CD4-positive, CD25-positive, alpha-beta regulatory T cell (primary cell): ENCODE measurements around the gene ZNF283. TPM values are rescaled to one million over a fixed set of nuclear protein-coding genes. Genes with fewer than 3 reads are reported as not detected.

Source experiments
- ATAC-seq, 2 donors: fragments of 150-1000 bp; cut with Tn5 transposase; one replicate each; pipeline ENCODE4 v1.10.0; 2021; ENCODE audit warnings: low read depth in 2 of 2, moderate number of reproducible peaks in 2 of 2, moderate library complexity in 1 of 2
- DNase-seq, 3 donors: peaks; one replicate each; pipeline versions ENCODE4 v3.0.0 to v3.0.0-alpha.2; 2012 to 2022; ENCODE audit warnings: mixed read lengths in 1 of 3
- H3K27ac ChIP-seq: one replicate; pipeline ENCODE4 v1.7.0; 2013; ENCODE audit warnings: mild to moderate bottlenecking, low read length; ENCODE audit not compliant: insufficient read depth, poor library complexity, severe bottlenecking
- H3K27me3 ChIP-seq: one replicate; pipeline ENCODE4 v1.7.0; 2013; ENCODE audit warnings: low read length; ENCODE audit not compliant: control insufficient read depth, insufficient read depth
- H3K36me3 ChIP-seq: one replicate; pipeline ENCODE4 v1.7.0; 2013; ENCODE audit warnings: mild to moderate bottlenecking, low read length, moderate library complexity; ENCODE audit not compliant: control insufficient read depth, insufficient read depth
- H3K4me1 ChIP-seq: 2 replicates; pipeline ENCODE4 v1.7.0; 2013; ENCODE audit warnings: mild to moderate bottlenecking, low read length; ENCODE audit not compliant: insufficient read depth, control insufficient read depth, poor library complexity, severe bottlenecking
- H3K4me3 ChIP-seq: one replicate; pipeline ENCODE4 v1.7.0; 2013; ENCODE audit warnings: low read depth, mild to moderate bottlenecking, low read length, moderate library complexity
- H3K9me3 ChIP-seq, 2 experiments: 1 replicate in 1 of 2; 2 replicates in 1 of 2; pipeline ENCODE4 v1.7.0; 2013; ENCODE audit warnings: low read length in 2 of 2, mild to moderate bottlenecking in 1 of 2, moderate library complexity in 1 of 2; ENCODE audit not compliant: control insufficient read depth in 2 of 2
- H3K27ac Mint-ChIP-seq, 3 donors: one replicate each; pipeline ENCODE4 v1.8.0; 2020 to 2022; ENCODE audit warnings: mild to moderate bottlenecking in 3 of 3, mixed read lengths in 3 of 3, moderate library complexity in 2 of 3
- H3K27me3 Mint-ChIP-seq: one replicate; pipeline ENCODE4 v1.8.0; 2022; ENCODE audit warnings: mild to moderate bottlenecking, mixed read lengths
- H3K36me3 Mint-ChIP-seq: one replicate; pipeline ENCODE4 v1.8.0; 2020; ENCODE audit warnings: mixed read lengths
- H3K4me1 Mint-ChIP-seq, 4 donors: one replicate each; pipeline ENCODE4 v1.8.0; 2020 to 2022; ENCODE audit warnings: mixed read lengths in 4 of 4, mild to moderate bottlenecking in 1 of 4
- H3K4me3 Mint-ChIP-seq, 4 donors: one replicate each; pipeline ENCODE4 v1.8.0; 2020 to 2022; ENCODE audit warnings: mild to moderate bottlenecking in 4 of 4, mixed read lengths in 4 of 4, moderate library complexity in 3 of 4
- H3K9me3 Mint-ChIP-seq, 7 donors: one replicate each; pipeline ENCODE4 v1.8.0; 2020 to 2022; ENCODE audit warnings: mixed read lengths in 7 of 7, mild to moderate bottlenecking in 3 of 7, moderate library complexity in 2 of 7
- polyA plus RNA-seq, 4 donors: library from polyadenylated mRNA; unstranded; fragments of 300-500 nt; fragmentation: Illumina TruSeq; gene quantifications; one replicate each; pipeline ENCODE4 v1.2.3, GENCODE V29; 2021
- total RNA-seq: library from RNA; stranded (reverse); gene quantifications from one replicate; pipeline ENCODE4 v1.2.3, GENCODE V29; 2022

Gene ZNF283
- total and polyA plus RNA-seq, 5 donors from 2014 or later = 1.4 to 6.0 (median 4.5) TPM

GRCh38 chr19:43880483-43880882 lies 53.4 kb downstream of the ZNF283 start:
- Mint-ChIP-seq H3K4me1 (no peaks in the 10 kb centered on the region), H3K9me3 (peaks cover 2 to 72% (median 29%) of the 10 kb centered on the region in 7 donors), H3K36me3 (peaks cover 40% of the 10 kb centered on the region), H3K27ac (no peak overlapping the region), H3K27me3 (no peaks in the 10 kb centered on the region), H3K4me3 (no peak overlapping the region)
- Histone ChIP-seq H3K27me3 (no peaks in the 10 kb centered on the region), H3K4me1 (no peaks in the 10 kb centered on the region), H3K9me3 (peaks cover 65 to 79% of the 10 kb centered on the region in 2 experiments), H3K27ac (no peak overlapping the region), H3K36me3 (no peaks in the 10 kb centered on the region), H3K4me3 (no peak overlapping the region)
- ATAC-seq (no peak), DNase-seq (no peak)

DNA sequence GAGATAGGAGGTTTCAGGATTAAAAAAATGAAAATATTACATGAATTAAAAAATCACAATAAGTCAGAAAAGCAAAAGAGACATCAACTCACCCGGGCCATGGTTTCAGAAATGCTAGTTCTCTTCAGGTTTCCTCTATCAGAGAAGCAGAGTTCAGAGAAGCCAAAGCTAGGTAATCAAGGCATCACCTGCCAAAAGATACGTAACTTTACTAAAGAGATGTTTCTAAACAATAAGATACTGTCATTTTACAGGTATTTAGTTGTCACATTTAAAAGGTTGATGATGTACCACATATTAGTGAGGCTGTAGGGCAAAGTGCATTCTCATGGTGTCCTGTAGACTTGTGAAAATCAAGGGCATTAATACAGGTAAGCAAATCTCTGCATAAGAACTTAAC lies 56.7 kb downstream of the ZNF283 start, which contains the start of gene ZNF404:
Gene ZNF404, minus strand, starts transcription at position 101 of the 400 bp plus-strand sequence.
- H3K9me3 Mint-ChIP-seq = peaks cover 4 to 79% (median 34%) of the 10 kb centered on the region in 7 donors
- H3K27me3 ChIP-seq = no peaks in the 10 kb centered on the region
- no peak within 1 kb of the TSS for H3K27ac ChIP-seq
- H3K4me1 Mint-ChIP-seq = no peaks in the 10 kb centered on the region
- DNase-seq (no peak), ATAC-seq (no peak)
- H3K36me3 Mint-ChIP-seq = peaks cover 32% of the 10 kb centered on the region
- H3K4me3 ChIP-seq = no peak within 1 kb of the TSS
- H3K9me3 ChIP-seq = peaks cover 69 to 80% of the 10 kb centered on the region in 2 experiments
- no peaks in the 10 kb centered on the region for H3K36me3 ChIP-seq
- no peaks in the 10 kb centered on the region for H3K4me1 ChIP-seq
- no peak within 1 kb of the TSS for H3K27ac Mint-ChIP-seq
- H3K27me3 Mint-ChIP-seq = no peaks in the 10 kb centered on the region
- no peak within 1 kb of the TSS for H3K4me3 Mint-ChIP-seq

DNA sequence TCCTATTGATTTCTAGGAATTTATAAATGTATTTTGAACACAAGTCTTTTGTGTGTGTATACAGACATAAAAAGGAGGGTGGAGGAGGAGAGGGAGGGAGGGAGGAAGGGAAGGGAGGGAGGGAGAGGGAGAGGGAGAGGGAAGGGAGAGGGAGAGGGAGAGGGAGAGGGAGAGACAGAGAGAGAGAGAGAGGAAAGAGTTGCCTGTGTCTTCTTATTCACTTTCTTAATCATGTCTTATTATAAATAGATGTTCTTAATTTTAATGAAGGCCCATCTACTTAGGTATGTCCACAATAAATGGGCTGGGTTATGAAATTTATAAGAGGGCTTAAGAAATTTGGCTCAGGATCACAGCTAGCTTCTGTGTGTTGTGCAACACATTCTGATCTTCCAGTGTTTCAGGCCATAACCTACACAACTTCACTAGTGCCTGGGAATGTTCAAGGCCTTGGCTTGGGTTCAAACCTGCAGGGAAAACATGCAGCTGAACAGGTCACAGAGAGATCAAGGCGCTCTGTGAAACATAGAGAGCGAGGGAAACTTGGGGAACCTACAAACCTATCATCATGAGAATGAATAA lies 68.7 kb downstream of the ZNF283 start:
- H3K27me3 Mint-ChIP-seq = no peaks in the 10 kb centered on the region
- no peaks in the 10 kb centered on the region for H3K4me1 ChIP-seq
- H3K9me3 ChIP-seq = peaks cover 31 to 51% of the 10 kb centered on the region in 2 experiments
- peaks cover 0 to 6% (median 5%) of the 10 kb centered on the region in 4 donors for H3K4me1 Mint-ChIP-seq
- ATAC-seq (no peak), DNase-seq (no peak)
- H3K9me3 Mint-ChIP-seq = peaks cover 4 to 71% (median 34%) of the 10 kb centered on the region in 7 donors
- H3K27ac Mint-ChIP-seq = no peak overlapping the region
- H3K36me3 Mint-ChIP-seq = peaks cover 45% of the 10 kb centered on the region
- H3K36me3 ChIP-seq = no peaks in the 10 kb centered on the region
- no peaks in the 10 kb centered on the region for H3K27me3 ChIP-seq
- no peak overlapping the region for H3K4me3 Mint-ChIP-seq
- no peak overlapping the region for H3K4me3 ChIP-seq
- no peak overlapping the region for H3K27ac ChIP-seq

Other genes starting within 250 kb of the ZNF283 start
- 40.9 TPM for gene IRGQ, start 231.2 kb upstream of the ZNF283 start, total RNA-seq
- 1 to 10 TPM in 3 of 4 donors, under 1 TPM in 1; 0.54 to 3.0 (median 1.5) TPM for gene IRGQ, start 231.2 kb upstream of the ZNF283 start, polyA plus RNA-seq
- gene ZNF576, start 230.7 kb upstream of the ZNF283 start, total RNA-seq = 8.7 TPM
- 10 to 100 TPM in 2 of 4 donors, 1 to 10 TPM in 2; 5.5 to 11.0 (median 9.9) TPM for gene ZNF576, start 230.7 kb upstream of the ZNF283 start, polyA plus RNA-seq
- gene SRRM5, start 215.2 kb upstream of the ZNF283 start, total RNA-seq = 0.64 TPM
- gene SRRM5, start 215.2 kb upstream of the ZNF283 start, polyA plus RNA-seq = 1 to 10 TPM in 1 of 4 donors, under 1 TPM in 3; 0.42 to 1.1 (median 0.63) TPM
- gene ZNF428, start 207.7 kb upstream of the ZNF283 start, total RNA-seq = 26.6 TPM
- 10 to 100 TPM; 12.6 to 14.6 (median 13.7) TPM for gene ZNF428, start 207.7 kb upstream of the ZNF283 start, polyA plus RNA-seq
- 0.30 TPM for gene CADM4, start 187.5 kb upstream of the ZNF283 start, total RNA-seq
- gene CADM4, start 187.5 kb upstream of the ZNF283 start, polyA plus RNA-seq = not detected
- 5.9 TPM for gene PLAUR, start 157.2 kb upstream of the ZNF283 start, total RNA-seq
- gene PLAUR, start 157.2 kb upstream of the ZNF283 start, polyA plus RNA-seq = 1 to 10 TPM in 1 of 4 donors, under 1 TPM in 2, not detected in 1; 0.58 to 2.6 (median 0.59) TPM
- gene IRGC, start 111.2 kb upstream of the ZNF283 start, total RNA-seq = not detected
- gene IRGC, start 111.2 kb upstream of the ZNF283 start, polyA plus RNA-seq = not detected
- gene SMG9, start 72.4 kb upstream of the ZNF283 start, total RNA-seq = 40.7 TPM
- gene SMG9, start 72.4 kb upstream of the ZNF283 start, polyA plus RNA-seq = 1 to 10 TPM; 3.4 to 7.0 (median 5.8) TPM
- 56.1 TPM for gene KCNN4, start 46.3 kb upstream of the ZNF283 start, total RNA-seq
- 10 to 100 TPM; 16.7 to 33.0 (median 30.1) TPM for gene KCNN4, start 46.3 kb upstream of the ZNF283 start, polyA plus RNA-seq
- not detected for gene LYPD5, start 24.9 kb upstream of the ZNF283 start, total RNA-seq
- under 1 TPM in 1 of 4 donors, not detected in 3; 0.60 TPM for gene LYPD5, start 24.9 kb upstream of the ZNF283 start, polyA plus RNA-seq
- gene ZNF404, start 56.6 kb downstream of the ZNF283 start, total RNA-seq = 3.2 TPM
- 1 to 10 TPM in 3 of 4 donors, under 1 TPM in 1; 0.63 to 3.5 (median 2.3) TPM for gene ZNF404, start 56.6 kb downstream of the ZNF283 start, polyA plus RNA-seq
- 14.8 TPM for gene ZNF45, start 108.0 kb downstream of the ZNF283 start, total RNA-seq
- gene ZNF45, start 108.0 kb downstream of the ZNF283 start, polyA plus RNA-seq = 10 to 100 TPM; 13.0 to 17.5 (median 15.2) TPM
- gene ZNF221, start 123.9 kb downstream of the ZNF283 start, total RNA-seq = 0.67 TPM
- gene ZNF221, start 123.9 kb downstream of the ZNF283 start, polyA plus RNA-seq = under 1 TPM in 3 of 4 donors, not detected in 1; 0.56 to 0.96 (median 0.90) TPM
- gene ZNF155, start 156.9 kb downstream of the ZNF283 start, total RNA-seq = 3.9 TPM
- 1 to 10 TPM; 3.4 to 4.8 (median 4.0) TPM for gene ZNF155, start 156.9 kb downstream of the ZNF283 start, polyA plus RNA-seq
- 3.1 TPM for gene ZNF230, start 175.6 kb downstream of the ZNF283 start, total RNA-seq
- gene ZNF230, start 175.6 kb downstream of the ZNF283 start, polyA plus RNA-seq = 1 to 10 TPM; 2.6 to 5.1 (median 4.2) TPM
- 5.0 TPM for gene ZNF222, start 198.1 kb downstream of the ZNF283 start, total RNA-seq
- 1 to 10 TPM; 1.9 to 4.9 (median 3.9) TPM for gene ZNF222, start 198.1 kb downstream of the ZNF283 start, polyA plus RNA-seq
- gene ZNF223, start 224.7 kb downstream of the ZNF283 start, total RNA-seq = 1.4 TPM
- 1 to 10 TPM in 2 of 4 donors, under 1 TPM in 2; 0.68 to 3.1 (median 1.8) TPM for gene ZNF223, start 224.7 kb downstream of the ZNF283 start, polyA plus RNA-seq
- gene ZNF284, start 244.8 kb downstream of the ZNF283 start, total RNA-seq = 2.3 TPM
- 1 to 10 TPM in 1 of 4 donors, under 1 TPM in 3; 0.56 to 1.1 (median 0.60) TPM for gene ZNF284, start 244.8 kb downstream of the ZNF283 start, polyA plus RNA-seq